Thyroid gland (tissue), 4 donors: ENCODE data around the gene CKAP4.

Source experiments
- CTCF ChIP-seq, 6 experiments: fragments of 200-600 bp in 3 of 6; fragments of 450-650 bp in 3 of 6; sonication (generic) in 3 of 6; IDR thresholded peaks; one replicate each; pipeline ENCODE4 v1.5.1; 2016 to 2019; ENCODE audit warnings: antibody characterized with exemption in 6 of 6, mild to moderate bottlenecking in 2 of 6, inconsistent platforms in 1 of 6, moderate library complexity in 1 of 6
- POLR2A ChIP-seq, 2 donors: fragments of 450-650 bp; IDR thresholded peaks; one replicate each; pipeline ENCODE4 v1.6.1; 2017; ENCODE audit warnings: antibody characterized with exemption in 2 of 2, mild to moderate bottlenecking in 2 of 2, moderate library complexity in 1 of 2

- TF ChIP-seq CTCF (IDR thresholded peaks at IDR 0.05) (no peak), POLR2A (IDR thresholded peaks at IDR 0.05) (no peak)
These were observed 12.1 kb downstream of the CKAP4 start for GRCh38 chr12:106235770-106236169.
